Hematopoietic multipotent progenitor cell treated with erythropoietin and hydrocortisone succinate and interleukin-3 and kit ligand, for 15 days (in vitro differentiated cells): ENCODE results near the gene SND1.
A peak's percentile ranks its signal among the peaks of the same experiment; 100 is the strongest.

Source experiments
- DNase-seq: peaks from one replicate; pipeline ENCODE4 v3.0.0-alpha.2; 2015; ENCODE audit warnings: low spot score

SND1 gene

DNA sequence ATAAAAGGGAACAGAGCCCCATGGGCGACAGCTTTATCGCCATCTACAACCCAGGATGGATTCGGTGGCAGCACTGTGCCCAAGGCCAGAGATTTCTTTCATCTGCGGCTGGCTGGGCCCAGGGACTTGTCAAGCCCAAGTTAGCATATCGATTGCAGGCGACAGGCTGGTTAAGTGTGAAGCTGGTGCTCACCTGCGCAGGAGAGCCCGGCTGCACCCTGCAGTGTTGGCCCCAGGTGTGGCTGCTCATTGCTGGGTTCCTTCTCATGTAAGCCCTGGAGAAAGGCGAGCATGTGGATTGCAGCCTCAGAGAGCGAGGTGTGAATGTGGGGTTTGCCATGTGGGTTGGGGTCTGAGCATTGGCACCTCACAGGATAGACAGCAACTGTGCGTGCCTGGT lies 419.8 kb downstream of the SND1 start:
- DNase-seq: no peak

- no peak for DNase-seq
Observed at GRCh38 chr7:128073671-128074310, 421.8 kb downstream of the SND1 start.

- DNase-seq: no peak
Observed at GRCh38 chr7:128074336-128074735, 422.3 kb downstream of the SND1 start.

- no peak for DNase-seq
Observed at GRCh38 chr7:128074736-128075135, 422.7 kb downstream of the SND1 start.

DNA sequence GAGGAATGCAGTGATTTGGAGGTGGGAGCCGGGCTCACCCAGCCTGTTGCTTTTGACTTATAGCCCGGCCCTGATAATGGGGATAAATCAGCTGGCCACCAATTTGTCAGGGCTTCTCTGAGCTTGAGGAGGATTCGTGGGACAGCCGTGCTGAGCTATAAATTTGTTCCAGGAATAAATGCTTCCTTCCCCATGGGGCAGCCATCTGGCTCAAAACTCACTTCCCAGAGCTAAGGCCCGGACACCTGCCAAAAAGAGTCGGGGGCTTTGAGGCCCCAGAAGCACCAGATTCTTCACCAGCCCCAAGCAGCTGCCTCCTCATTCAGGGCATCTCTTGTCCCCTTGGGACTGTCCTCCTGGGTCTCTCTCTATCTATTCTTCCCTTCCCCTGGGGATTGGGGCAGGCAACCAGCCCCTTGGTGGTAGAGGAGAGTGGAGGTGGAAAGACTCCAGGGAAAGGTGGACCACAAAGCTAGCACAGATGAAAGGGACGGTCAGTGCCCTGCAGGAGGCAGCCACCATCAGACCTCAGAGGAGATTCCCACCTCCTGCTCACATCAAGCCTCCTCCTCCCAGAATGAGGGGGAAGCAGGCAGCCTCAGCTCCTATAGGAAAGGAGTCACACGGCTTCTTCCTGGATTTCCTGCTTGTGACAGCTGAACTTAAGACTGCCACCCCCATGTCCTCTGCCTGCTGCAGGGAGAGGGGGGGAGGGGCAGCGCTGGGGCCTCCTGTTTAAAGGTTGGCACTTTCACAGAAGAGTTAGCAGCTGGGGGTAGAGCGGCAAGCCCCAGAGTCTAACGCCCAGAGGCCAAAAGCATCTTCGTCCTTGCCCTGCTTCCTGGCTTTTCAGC lies 423.5 kb downstream of the SND1 start:
- DNase-seq: no peak

- no peak for DNase-seq
Observed at GRCh38 chr7:128076196-128076795, 424.3 kb downstream of the SND1 start.

GRCh38 chr7:128076796-128077271 lies 424.8 kb downstream of the SND1 start:
- peak; percentile 15 for DNase-seq

- no peak for DNase-seq
Observed at GRCh38 chr7:128078309-128078708, 426.3 kb downstream of the SND1 start.

GRCh38 chr7:128080169-128080568 lies 428.2 kb downstream of the SND1 start:
- DNase-seq: no peak

DNA sequence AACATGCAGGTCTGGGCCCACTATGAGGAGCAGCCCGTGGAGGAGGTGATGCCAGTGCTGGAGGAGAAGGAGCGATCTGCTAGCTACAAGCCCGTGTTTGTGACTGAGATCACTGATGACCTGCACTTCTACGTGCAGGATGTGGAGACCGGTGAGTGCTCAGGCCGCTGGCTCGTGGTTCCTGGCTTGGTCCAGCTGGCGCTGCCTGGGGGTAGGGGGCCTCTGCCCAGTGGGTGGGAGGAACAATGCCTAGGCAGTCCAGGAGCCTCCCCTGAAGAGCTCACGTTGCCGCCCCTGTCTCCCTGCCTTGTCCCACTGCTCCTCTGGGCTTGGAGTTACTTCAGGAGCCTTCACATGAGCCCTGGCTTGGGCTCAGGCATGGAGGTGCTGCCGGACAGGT lies 429.4 kb downstream of the SND1 start:
- no peak for DNase-seq

GRCh38 chr7:128081808-128082207 lies 429.8 kb downstream of the SND1 start:
- DNase-seq: no peak

DNA sequence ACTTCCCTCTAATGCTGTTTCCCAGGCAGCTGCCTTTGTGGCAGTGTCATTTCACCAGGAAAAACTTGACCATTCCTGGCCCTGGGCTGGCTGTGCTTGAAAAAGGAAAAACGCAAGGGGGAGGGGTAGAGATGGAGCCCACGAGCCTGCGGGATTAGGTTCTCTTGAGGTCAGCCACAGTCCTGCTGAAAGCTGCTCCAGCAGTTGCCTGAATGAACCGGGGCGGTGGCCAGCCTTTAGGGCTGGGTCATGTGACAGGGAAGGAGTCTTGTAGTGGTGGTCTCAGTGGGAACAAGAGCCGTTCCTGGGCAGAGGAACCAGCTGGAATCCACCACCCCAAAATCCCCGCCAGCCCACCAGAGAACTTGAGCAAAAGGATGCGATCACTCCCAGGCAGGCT lies 430.4 kb downstream of the SND1 start:
- DNase-seq: no peak

DNA sequence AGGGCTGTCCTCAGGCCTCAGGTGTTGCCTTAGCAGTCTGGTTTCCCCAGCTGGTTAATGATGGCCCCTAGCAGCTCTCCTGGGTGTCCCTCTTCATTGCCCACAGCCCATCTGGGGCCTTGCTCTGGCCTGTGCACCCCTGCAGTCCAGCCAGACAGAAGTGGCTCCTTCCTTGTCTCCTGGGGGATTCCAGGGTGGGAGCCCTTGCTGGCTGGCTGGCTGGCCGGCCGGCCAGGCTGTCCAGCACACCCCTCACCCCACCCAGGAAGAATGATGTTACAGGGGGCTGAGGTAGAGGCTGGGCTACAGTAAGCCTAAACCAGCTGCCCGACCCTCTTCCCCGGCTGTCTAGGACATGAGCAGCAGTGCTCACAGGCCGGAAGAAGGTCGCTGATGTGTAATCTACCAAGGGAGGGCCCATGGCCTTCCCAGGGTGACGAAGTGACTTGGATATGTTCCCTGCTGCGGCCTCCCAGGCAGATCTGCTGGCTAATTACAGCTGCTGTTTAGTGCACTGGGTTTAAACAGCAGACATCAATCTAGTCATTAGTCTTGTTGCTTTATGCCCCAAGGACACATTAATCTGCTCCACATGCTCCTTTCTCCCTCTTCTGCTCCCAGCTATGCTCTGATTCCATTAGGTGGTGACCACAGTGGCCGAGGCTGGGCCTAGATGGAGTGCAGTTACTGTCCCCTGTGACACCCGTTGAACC lies 433.1 kb downstream of the SND1 start:
- no peak for DNase-seq

DNA sequence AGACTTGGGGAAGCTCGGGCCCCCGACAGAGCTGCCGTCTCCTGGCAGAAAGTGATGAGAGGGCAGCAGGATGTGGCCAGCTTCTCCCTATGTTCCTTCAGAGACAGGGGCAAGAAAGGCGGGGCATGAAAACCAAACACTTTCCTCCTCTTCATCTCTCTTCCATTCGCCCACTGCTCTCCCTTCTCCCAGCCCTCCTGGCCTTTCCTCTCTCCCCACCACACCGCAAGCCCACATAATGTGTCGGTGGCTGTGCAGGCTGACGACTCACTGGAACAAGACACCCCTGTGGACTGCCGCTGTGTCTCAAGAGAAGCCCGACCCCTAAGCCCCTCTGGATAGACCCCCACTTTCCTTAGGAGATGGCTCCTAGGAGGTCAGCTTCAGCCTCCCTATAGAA lies 438.5 kb downstream of the SND1 start:
- DNase-seq: no peak

GRCh38 chr7:128091106-128091505 lies 439.1 kb downstream of the SND1 start:
- no peak for DNase-seq

DNA sequence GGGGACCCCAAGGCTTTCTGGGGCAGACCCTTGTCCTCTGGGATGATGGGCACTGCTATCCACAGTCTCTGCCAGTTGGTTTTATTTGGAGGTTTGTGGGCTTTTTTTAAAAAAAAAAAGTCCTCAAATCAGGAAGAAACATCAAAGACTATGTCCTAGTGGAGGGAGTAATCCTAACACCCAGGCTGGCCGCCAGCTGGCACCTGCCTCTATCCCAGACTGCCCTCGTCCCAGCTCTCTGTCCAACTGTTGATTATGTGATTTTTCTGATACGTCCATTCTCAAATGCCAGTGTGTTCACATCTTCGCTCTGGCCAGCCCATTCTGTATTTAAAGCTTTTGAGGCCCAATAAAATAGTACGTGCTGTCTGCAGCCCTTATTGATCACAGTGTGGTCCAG lies 440.2 kb downstream of the SND1 start:
- DNase-seq: no peak

GRCh38 chr7:128093614-128094570 lies 441.9 kb downstream of the SND1 start:
- no peak for DNase-seq

- DNase-seq: no peak
Observed at GRCh38 chr7:128094686-128095085, 442.7 kb downstream of the SND1 start.

DNA sequence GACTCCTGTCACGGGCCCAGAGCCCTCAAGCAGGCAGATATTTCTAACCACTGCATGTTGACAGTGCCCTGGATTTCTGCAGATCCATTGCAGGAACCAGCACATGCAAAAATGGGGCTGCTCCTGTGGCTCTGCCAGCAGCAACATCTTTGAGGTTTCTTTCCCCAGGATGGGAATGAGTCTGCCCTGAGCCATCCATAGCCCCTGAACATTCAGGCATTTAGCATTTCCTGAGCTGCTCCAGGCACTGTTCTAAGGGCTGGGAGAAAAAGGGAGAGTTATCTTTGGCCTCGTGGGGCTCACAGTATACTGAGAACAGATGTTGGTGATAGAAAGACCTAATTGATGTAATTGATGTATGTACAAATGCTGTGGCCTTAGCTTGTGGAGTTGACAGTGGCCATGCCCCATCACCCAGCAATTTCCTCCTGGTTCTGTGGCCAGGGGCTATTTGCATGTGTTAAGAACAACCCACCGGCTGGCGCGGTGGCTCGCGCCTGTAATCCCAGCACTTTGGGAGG lies 445.3 kb downstream of the SND1 start:
- no peak for DNase-seq

DNA sequence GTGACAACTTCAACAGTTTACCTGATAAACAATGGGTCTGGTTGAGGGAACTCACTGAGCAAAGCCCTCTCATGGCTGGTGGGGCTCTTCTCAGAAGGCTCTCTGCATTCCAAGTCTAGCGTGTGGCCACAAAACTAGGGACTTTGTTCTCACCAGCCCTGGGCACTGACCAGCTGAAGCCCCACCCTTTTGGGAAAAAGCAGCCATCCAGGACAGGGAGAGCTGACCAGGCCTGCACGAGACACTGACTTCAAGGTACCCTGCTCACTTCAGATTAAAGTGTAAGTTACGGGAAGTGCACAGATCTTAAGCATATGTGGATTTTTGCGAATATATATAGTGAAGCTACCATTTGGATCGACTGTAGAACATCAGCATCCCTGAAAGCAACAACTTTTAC lies 446.6 kb downstream of the SND1 start:
- DNase-seq: no peak

- no peak for DNase-seq
Observed at GRCh38 chr7:128099204-128099671, 447.2 kb downstream of the SND1 start.
